Ovary (tissue), 3 donors: ENCODE results near the gene LDLRAD4.

Experiments used
- CTCF ChIP-seq, 3 donors: fragments of 450-650 bp in 2 of 3; fragments of 200-600 bp in 1 of 3; IDR thresholded peaks; one replicate each; pipeline versions ENCODE4 v1.5.1 to v1.8.0; 2016 to 2022; ENCODE audit warnings: antibody characterized with exemption in 3 of 3, mild to moderate bottlenecking in 1 of 3
- EP300 ChIP-seq: sonication (generic); formaldehyde crosslinking; IDR thresholded peaks from one replicate; pipeline ENCODE4 v1.6.1; 2017; ENCODE audit warnings: antibody characterized with exemption
- POLR2A ChIP-seq: fragments of 450-650 bp; IDR thresholded peaks from one replicate; pipeline ENCODE4 v1.6.1; 2017; ENCODE audit warnings: antibody characterized with exemption, mild to moderate bottlenecking, moderate library complexity
- donor health status: DM: no; HTN: no; CAD: no.

- TF ChIP-seq CTCF (IDR thresholded peaks at IDR 0.05) = no peak
- no peak for TF ChIP-seq EP300
- TF ChIP-seq POLR2A = no peak
These were observed 164.6 kb downstream of the LDLRAD4 start for GRCh38 chr18:13382954-13383827.
